ENCODE data around the gene SFXN5.

SFXN5 gene

GRCh38 chr2:72959995-72960981, 111.2 kb downstream of the SFXN5 start:
- Histone ChIP-seq H3K27me3 (no peaks in the 10 kb centered on the region), H3K4me1 (no peaks in the 10 kb centered on the region), H3K36me3 (no peaks in the 10 kb centered on the region), H3K4me3 (ENCODE audit: low read depth, low read length) (no peak overlapping the region), H3K9me3 (no peaks in the 10 kb centered on the region)
- no peak for DNase-seq
- no peak for TF ChIP-seq CTCF (IDR thresholded peaks at IDR 0.05; ENCODE audit: low read depth, low read length)

DNA sequence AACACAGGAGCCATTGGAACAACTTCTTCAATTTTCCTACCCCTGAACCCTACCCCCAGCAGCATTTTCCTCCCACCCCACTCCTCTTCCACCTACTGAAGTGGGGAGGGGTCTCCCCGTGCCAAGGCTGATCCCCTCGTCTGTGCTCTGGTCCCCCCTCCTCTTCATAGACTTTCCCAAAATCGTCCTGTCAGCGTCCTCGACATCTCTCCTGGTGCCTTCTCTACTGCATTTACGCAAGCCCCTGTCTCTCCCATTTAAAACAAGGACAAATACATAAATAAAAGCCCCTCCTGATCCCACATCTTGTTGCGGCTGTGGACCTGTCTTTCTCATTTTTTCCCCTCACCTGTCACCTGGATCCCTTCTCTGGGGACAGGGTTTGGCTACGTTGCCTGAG, 112.0 kb downstream of the SFXN5 start:
- TF ChIP-seq CTCF (IDR thresholded peaks at IDR 0.05; ENCODE audit: low read depth, low read length): no peak
- no peaks in the 10 kb centered on the region for H3K36me3 ChIP-seq
- H3K9me3 ChIP-seq: no peaks in the 10 kb centered on the region
- no peak for DNase-seq
- no peaks in the 10 kb centered on the region for H3K27me3 ChIP-seq
- no peaks in the 10 kb centered on the region for H3K4me1 ChIP-seq
- H3K4me3 ChIP-seq (ENCODE audit: low read depth, low read length): no peak overlapping the region

DNA sequence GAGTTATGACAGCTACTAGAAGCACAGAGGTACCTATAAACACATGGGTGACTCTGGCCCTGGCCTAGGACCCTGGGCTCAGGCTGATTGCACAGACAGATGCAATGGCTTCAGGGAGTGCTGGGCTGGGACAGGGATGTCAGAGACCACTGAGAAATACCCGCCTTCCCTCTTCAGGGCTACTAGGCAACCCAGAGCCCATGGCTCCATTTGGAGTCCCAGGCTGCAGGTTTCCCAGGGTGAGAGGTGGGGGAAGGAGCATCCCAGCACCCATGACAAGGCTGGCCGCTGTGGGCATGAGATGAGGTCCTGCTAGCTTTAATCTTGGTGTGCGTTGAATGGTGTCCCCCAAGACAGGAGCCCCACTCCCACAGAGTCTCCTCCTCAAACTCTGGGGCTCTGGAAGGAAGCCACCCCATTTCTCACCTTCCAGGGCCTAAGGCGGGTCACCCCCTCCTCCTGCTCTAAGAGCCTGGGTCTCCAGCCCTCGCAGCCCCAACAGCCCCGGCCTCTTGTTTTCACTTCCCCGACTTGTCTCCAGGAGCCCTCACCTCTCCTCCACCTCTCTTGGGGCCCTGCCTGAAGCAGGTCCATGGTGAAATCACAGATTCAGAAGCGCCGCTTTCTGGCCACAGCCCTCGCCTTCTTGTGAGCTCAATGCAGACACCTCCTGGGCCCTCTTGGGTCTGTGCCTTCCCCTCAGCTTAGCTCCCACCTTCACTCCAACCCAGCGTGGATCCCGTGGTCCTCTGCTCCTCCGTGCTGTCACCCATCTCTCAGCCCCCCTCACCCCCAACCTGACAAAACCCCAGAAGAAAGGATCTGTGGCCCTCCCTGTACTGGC, 112.7 kb downstream of the SFXN5 start:
- no peak for TF ChIP-seq CTCF (IDR thresholded peaks at IDR 0.05; ENCODE audit: low read depth, low read length)
- Histone ChIP-seq H3K9me3 (no peaks in the 10 kb centered on the region), H3K4me1 (no peaks in the 10 kb centered on the region), H3K27me3 (no peaks in the 10 kb centered on the region), H3K4me3 (ENCODE audit: low read depth, low read length) (no peak overlapping the region), H3K36me3 (no peaks in the 10 kb centered on the region)
- no peak for DNase-seq

GRCh38 chr2:72956936-72957335, 114.6 kb downstream of the SFXN5 start:
- no peak overlapping the region for H3K4me3 ChIP-seq (ENCODE audit: low read depth, low read length)
- no peaks in the 10 kb centered on the region for H3K27me3 ChIP-seq
- DNase-seq: no peak
- H3K9me3 ChIP-seq: no peaks in the 10 kb centered on the region
- H3K36me3 ChIP-seq: no peaks in the 10 kb centered on the region
- H3K4me1 ChIP-seq: no peaks in the 10 kb centered on the region
- no peak for TF ChIP-seq CTCF (IDR thresholded peaks at IDR 0.05; ENCODE audit: low read depth, low read length)

GRCh38 chr2:72956050-72956395, 115.5 kb downstream of the SFXN5 start:
- TF ChIP-seq CTCF (IDR thresholded peaks at IDR 0.05; ENCODE audit: low read depth, low read length): no peak
- H3K4me1 ChIP-seq: no peaks in the 10 kb centered on the region
- H3K36me3 ChIP-seq: no peaks in the 10 kb centered on the region
- H3K4me3 ChIP-seq (ENCODE audit: low read depth, low read length): no peak overlapping the region
- no peaks in the 10 kb centered on the region for H3K9me3 ChIP-seq
- no peaks in the 10 kb centered on the region for H3K27me3 ChIP-seq
- no peak for DNase-seq

All from BE2C (cell line).